ENCODE measurements around the gene TSPAN31.

Gene TSPAN31

DNA sequence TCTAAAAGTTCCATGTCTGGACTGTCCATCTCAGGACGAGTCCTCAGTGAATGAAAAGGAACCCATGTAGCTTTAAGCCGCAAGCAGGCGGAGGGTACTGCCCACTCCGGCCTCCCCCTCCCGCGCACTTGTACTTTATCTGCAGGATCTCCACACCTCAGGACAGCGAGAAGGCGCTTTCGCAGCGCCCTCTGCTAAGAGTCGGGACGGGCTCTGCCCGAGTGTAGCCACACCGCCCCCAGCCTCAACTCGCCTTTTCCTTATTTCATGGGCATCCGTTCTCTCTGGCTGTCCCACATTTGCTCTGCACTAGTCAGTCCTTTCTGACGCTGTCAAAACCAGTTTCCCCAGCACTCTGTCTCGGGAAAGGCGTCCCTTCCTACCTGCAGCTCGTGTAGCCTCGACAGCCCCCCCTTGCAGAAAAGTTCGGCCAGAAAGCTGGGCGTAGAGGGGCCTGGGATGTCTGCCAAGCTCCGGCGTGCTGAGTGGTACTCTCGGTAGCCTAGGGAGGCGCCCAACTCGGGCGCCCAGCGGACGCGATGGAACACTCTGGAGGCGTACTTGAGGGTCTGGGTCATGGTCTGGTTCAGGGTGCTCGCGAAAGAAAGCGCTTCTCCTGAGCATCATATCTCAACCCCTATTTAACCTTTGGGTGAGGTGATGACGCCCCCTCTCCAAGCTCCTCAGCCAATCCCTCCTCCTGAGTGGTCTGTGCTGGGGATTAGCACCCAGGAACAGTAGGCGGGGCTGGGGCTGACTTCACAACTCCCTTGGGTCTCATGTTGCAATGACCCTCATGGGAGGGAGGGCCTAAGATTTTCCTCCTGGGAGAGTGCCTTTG lies 21.8 kb downstream of the TSPAN31 start, which contains the start of gene CYP27B1 (continued):
- TF ChIP-seq ZNF16 (tag by site-specific recombination; IDR thresholded peaks at IDR 0.05; ENCODE audit: low read depth): no peak
- peak; percentile 57 for TF ChIP-seq ZEB2 (tag by site-specific recombination; IDR thresholded peaks at IDR 0.05)
- TF ChIP-seq ZBTB48 (tag by site-specific recombination; IDR thresholded peaks at IDR 0.05): peak; percentile 37; the same call in 1 of the 2 replicates
- TF ChIP-seq GLIS2 (tag by site-specific recombination; IDR thresholded peaks at IDR 0.05): peak; percentile 82; the same call in 1 of the 2 replicates
- TF ChIP-seq, protein P1, sequence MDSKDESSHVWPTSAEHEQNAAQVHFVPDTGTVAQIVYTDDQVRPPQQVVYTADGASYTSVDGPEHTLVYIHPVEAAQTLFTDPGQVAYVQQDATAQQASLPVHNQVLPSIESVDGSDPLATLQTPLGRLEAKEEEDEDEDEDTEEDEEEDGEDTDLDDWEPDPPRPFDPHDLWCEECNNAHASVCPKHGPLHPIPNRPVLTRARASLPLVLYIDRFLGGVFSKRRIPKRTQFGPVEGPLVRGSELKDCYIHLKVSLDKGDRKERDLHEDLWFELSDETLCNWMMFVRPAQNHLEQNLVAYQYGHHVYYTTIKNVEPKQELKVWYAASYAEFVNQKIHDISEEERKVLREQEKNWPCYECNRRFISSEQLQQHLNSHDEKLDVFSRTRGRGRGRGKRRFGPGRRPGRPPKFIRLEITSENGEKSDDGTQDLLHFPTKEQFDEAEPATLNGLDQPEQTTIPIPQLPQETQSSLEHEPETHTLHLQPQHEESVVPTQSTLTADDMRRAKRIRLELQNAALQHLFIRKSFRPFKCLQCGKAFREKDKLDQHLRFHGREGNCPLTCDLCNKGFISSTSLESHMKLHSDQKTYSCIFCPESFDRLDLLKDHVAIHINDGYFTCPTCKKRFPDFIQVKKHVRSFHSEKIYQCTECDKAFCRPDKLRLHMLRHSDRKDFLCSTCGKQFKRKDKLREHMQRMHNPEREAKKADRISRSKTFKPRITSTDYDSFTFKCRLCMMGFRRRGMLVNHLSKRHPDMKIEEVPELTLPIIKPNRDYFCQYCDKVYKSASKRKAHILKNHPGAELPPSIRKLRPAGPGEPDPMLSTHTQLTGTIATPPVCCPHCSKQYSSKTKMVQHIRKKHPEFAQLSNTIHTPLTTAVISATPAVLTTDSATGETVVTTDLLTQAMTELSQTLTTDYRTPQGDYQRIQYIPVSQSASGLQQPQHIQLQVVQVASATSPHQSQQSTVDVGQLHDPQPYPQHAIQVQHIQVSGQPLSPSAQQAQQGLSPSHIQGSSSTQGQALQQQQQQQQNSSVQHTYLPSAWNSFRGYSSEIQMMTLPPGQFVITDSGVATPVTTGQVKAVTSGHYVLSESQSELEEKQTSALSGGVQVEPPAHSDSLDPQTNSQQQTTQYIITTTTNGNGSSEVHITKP (tag by site-specific recombination; IDR thresholded peaks at IDR 0.05): peak; percentile 95
- TF ChIP-seq, protein P2, sequence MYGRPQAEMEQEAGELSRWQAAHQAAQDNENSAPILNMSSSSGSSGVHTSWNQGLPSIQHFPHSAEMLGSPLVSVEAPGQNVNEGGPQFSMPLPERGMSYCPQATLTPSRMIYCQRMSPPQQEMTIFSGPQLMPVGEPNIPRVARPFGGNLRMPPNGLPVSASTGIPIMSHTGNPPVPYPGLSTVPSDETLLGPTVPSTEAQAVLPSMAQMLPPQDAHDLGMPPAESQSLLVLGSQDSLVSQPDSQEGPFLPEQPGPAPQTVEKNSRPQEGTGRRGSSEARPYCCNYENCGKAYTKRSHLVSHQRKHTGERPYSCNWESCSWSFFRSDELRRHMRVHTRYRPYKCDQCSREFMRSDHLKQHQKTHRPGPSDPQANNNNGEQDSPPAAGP (tag by site-specific recombination; IDR thresholded peaks at IDR 0.05): peak; percentile 62
- TF ChIP-seq KLF10 (tag by site-specific recombination; IDR thresholded peaks at IDR 0.05): 0 out of 2 replicates have a peak, but pooled peaks have one; percentile 25
- TF ChIP-seq PRDM1 (tag by site-specific recombination; IDR thresholded peaks at IDR 0.05): peak; percentile 69
- 0 out of 2 replicates have a peak, but pooled peaks have one; percentile 4 for TF ChIP-seq ATF2 (tag by site-specific recombination; IDR thresholded peaks at IDR 0.05; ENCODE audit: low read depth)
- peak; percentile 29; the same call in 1 of the 2 replicates for TF ChIP-seq ZNF366 (tag by site-specific recombination; conservative IDR thresholded peaks at IDR 0.05)
- peak; percentile 78 for TF ChIP-seq ZNF423 (tag by site-specific recombination; IDR thresholded peaks at IDR 0.05)
- TF ChIP-seq, protein P3, sequence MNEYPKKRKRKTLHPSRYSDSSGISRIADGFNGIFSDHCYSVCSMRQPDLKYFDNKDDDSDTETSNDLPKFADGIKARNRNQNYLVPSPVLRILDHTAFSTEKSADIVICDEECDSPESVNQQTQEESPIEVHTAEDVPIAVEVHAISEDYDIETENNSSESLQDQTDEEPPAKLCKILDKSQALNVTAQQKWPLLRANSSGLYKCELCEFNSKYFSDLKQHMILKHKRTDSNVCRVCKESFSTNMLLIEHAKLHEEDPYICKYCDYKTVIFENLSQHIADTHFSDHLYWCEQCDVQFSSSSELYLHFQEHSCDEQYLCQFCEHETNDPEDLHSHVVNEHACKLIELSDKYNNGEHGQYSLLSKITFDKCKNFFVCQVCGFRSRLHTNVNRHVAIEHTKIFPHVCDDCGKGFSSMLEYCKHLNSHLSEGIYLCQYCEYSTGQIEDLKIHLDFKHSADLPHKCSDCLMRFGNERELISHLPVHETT (tag by site-specific recombination; IDR thresholded peaks at IDR 0.05): no peak
- TF ChIP-seq PRDM2 (tag by site-specific recombination; IDR thresholded peaks at IDR 0.05; ENCODE audit: borderline replicate concordance): no peak
- TF ChIP-seq, protein P4, sequence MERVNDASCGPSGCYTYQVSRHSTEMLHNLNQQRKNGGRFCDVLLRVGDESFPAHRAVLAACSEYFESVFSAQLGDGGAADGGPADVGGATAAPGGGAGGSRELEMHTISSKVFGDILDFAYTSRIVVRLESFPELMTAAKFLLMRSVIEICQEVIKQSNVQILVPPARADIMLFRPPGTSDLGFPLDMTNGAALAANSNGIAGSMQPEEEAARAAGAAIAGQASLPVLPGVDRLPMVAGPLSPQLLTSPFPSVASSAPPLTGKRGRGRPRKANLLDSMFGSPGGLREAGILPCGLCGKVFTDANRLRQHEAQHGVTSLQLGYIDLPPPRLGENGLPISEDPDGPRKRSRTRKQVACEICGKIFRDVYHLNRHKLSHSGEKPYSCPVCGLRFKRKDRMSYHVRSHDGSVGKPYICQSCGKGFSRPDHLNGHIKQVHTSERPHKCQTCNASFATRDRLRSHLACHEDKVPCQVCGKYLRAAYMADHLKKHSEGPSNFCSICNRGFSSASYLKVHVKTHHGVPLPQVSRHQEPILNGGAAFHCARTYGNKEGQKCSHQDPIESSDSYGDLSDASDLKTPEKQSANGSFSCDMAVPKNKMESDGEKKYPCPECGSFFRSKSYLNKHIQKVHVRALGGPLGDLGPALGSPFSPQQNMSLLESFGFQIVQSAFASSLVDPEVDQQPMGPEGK (tag by site-specific recombination; IDR thresholded peaks at IDR 0.05): peak; percentile 74
- TF ChIP-seq ZNF530 (tag by site-specific recombination; IDR thresholded peaks at IDR 0.05; ENCODE audit: low read depth): no peak
- TF ChIP-seq ZNF600 (tag by site-specific recombination; IDR thresholded peaks at IDR 0.05): peak; percentile 80
- TF ChIP-seq ZNF624 (tag by site-specific recombination; IDR thresholded peaks at IDR 0.05): no peak
- peak; percentile 59 for TF ChIP-seq ZIC2 (tag by site-specific recombination; IDR thresholded peaks at IDR 0.05)
- TF ChIP-seq ZNF555 (tag by site-specific recombination; conservative IDR thresholded peaks at IDR 0.05): no peak
- peak; percentile 71 for TF ChIP-seq SP2 (tag by site-specific recombination; IDR thresholded peaks at IDR 0.05)
- TF ChIP-seq ZNF2 (tag by site-specific recombination; IDR thresholded peaks at IDR 0.05): no peak
- peak; percentile 49 for TF ChIP-seq KLF1 (tag by site-specific recombination; IDR thresholded peaks at IDR 0.05)
- TF ChIP-seq IKZF3 (tag by site-specific recombination; IDR thresholded peaks at IDR 0.05): peak; percentile 82; the same call in 1 of the 2 replicates
